K562 (cell line): Measurements from ENCODE around the gene NACC1. TPM values are rescaled to one million over a fixed set of nuclear protein-coding genes. Genes with fewer than 3 reads are reported as not detected.
A peak's percentile ranks its signal among the peaks of the same experiment; 100 is the strongest.

Experiments
- ATAC-seq: fragments of 200-7000 bp; cut with Tn5 transposase; 3 replicates; pipeline ENCODE4 v1.9.1; 2020; ENCODE audit warnings: moderate library complexity
- BruUV-seq: library from RNA; stranded (reverse); fragments of 400-500 nt; replicated peaks from 2 replicates; lab custom pipeline; 2021; lab: Mats Ljungman, UMichigan
- CTCF ChIA-PET: fragments of 300-600 bp; formaldehyde crosslinking; extraction: SDS; loops from one replicate; lab custom pipeline; 2021; ENCODE audit warnings: low intra/inter-chr PET ratio; lab: Yijun Ruan, JAX
- POLR2A ChIA-PET: fragments of 300-600, 350-650 bp; sonication (Branson Sonifier 250); formaldehyde crosslinking; extraction: SDS; loops from one replicate; lab custom pipeline; 2021; ENCODE audit warnings: antibody characterized with exemption, inconsistent platforms; lab: Yijun Ruan, JAX
- DNase-seq, 4 experiments: peaks; one replicate each; pipeline versions ENCODE4 v3.0.0 to v3.0.0-alpha.2; 2011 to 2018; ENCODE audit warnings: low spot score in 3 of 4, mixed read lengths in 3 of 4; ENCODE audit errors: extremely low read depth in 1 of 4
- FAIRE-seq: peaks from 2 replicates; lab custom pipeline; 2011; peaks lifted over from hg19 to GRCh38; lab: Jason Lieb, UNC
- H2AFZ ChIP-seq: 2 replicates; pipeline ENCODE4 v1.6.0; 2011; ENCODE audit warnings: low read depth, low read length, control low read depth, inconsistent platforms
- H3K27ac ChIP-seq: fragments of 200-600 bp; 3 replicates; pipeline ENCODE4 v1.8.0; 2011; ENCODE audit warnings: low read depth, mild to moderate bottlenecking, control low read depth, inconsistent platforms, low read length, moderate library complexity, mixed read lengths; ENCODE audit errors: extremely low read depth
- H3K27me3 ChIP-seq, 2 experiments: fragments of 300-600 bp in 1 of 2; 2 replicates in 1 of 2; 3 replicates in 1 of 2; pipeline versions ENCODE4 v1.6.0 to v1.8.0; 2011; ENCODE audit warnings: inconsistent platforms in 2 of 2, low read length in 2 of 2, mild to moderate bottlenecking in 1 of 2, mixed read lengths in 1 of 2, moderate library complexity in 1 of 2; ENCODE audit not compliant: control insufficient read depth in 2 of 2, insufficient read depth in 2 of 2
- H3K36me3 ChIP-seq: fragments of 300-600 bp; 3 replicates; pipeline ENCODE4 v1.8.0; 2011; ENCODE audit warnings: mild to moderate bottlenecking, low read length, inconsistent platforms; ENCODE audit not compliant: control insufficient read depth, insufficient read depth
- H3K4me1 ChIP-seq, 2 experiments: fragments of 200-600 bp in 1 of 2; replicated peaks in 1 of 2; 2 replicates in 1 of 2; 3 replicates in 1 of 2; pipeline versions ENCODE4 v1.5.1 to v1.8.0; 2011; ENCODE audit warnings: inconsistent platforms in 2 of 2, low read length in 2 of 2, mild to moderate bottlenecking in 1 of 2, mixed read lengths in 1 of 2, moderate library complexity in 1 of 2; ENCODE audit not compliant: control insufficient read depth in 2 of 2, insufficient read depth in 2 of 2
- H3K4me2 ChIP-seq: 2 replicates; pipeline ENCODE4 v1.6.1; 2011; ENCODE audit warnings: low read length, control low read depth, inconsistent platforms, mixed read lengths; ENCODE audit not compliant: insufficient read depth
- H3K4me3 ChIP-seq: fragments of 200-600 bp; sonication (generic), shearing (Covaris generic); 2 replicates; pipeline ENCODE4 v1.5.1; 2016; ENCODE audit warnings: control low read depth, inconsistent platforms
- H3K79me2 ChIP-seq: fragments of 200-600 bp; 3 replicates; pipeline ENCODE4 v1.8.0; 2011; ENCODE audit warnings: low read length, inconsistent platforms; ENCODE audit not compliant: control insufficient read depth, insufficient read depth
- H3K9ac ChIP-seq, 2 experiments: 2 replicates each; pipeline versions ENCODE4 v1.6.0 to v1.6.1; 2011; ENCODE audit warnings: low read depth in 2 of 2, low read length in 2 of 2, control low read depth in 1 of 2, inconsistent platforms in 1 of 2, mild to moderate bottlenecking in 1 of 2, mixed read lengths in 1 of 2; ENCODE audit not compliant: insufficient read depth in 1 of 2
- H3K9me1 ChIP-seq: one replicate; pipeline ENCODE4 v1.6.0; 2011; ENCODE audit warnings: inconsistent platforms, mild to moderate bottlenecking, low read length, moderate library complexity; ENCODE audit not compliant: control insufficient read depth, insufficient read depth
- H3K9me3 ChIP-seq: replicated peaks from 2 replicates; pipeline ENCODE4 v1.5.1; 2011; ENCODE audit warnings: low read depth, low read length, inconsistent platforms; ENCODE audit not compliant: control insufficient read depth, insufficient read depth
- H4K20me1 ChIP-seq: replicated peaks from 2 replicates; pipeline ENCODE4 v1.6.1; 2011; ENCODE audit warnings: low read length, inconsistent platforms, mixed read lengths; ENCODE audit not compliant: control insufficient read depth, insufficient read depth
- CBX3 ChIP-seq, 2 experiments: IDR thresholded peaks; 1 replicate in 1 of 2; 2 replicates in 1 of 2; pipeline ENCODE4 v1.6.1; 2012; ENCODE audit warnings: inconsistent platforms in 2 of 2, low read length in 2 of 2, borderline replicate concordance in 1 of 2, control low read depth in 1 of 2
- KAT2B ChIP-seq: IDR thresholded peaks from one replicate; pipeline ENCODE4 v1.6.1; 2012; ENCODE audit warnings: low read depth, mild to moderate bottlenecking, control low read depth, inconsistent platforms, low read length, moderate library complexity
- NONO ChIP-seq, 2 experiments: fragments of 200-400 bp in 1 of 2; fragments of 450-650 bp in 1 of 2; formaldehyde crosslinking in 1 of 2; IDR thresholded peaks; 2 replicates each; pipeline ENCODE4 v1.6.1; 2017; ENCODE audit warnings: low read depth in 2 of 2, mild to moderate bottlenecking in 2 of 2, moderate library complexity in 2 of 2, low read length in 1 of 2
- RBM22 ChIP-seq: fragments of 200-400 bp; formaldehyde crosslinking; IDR thresholded peaks from 2 replicates; pipeline ENCODE4 v1.6.1; 2018; ENCODE audit warnings: low read length, low read depth; ENCODE audit not compliant: poor library complexity, severe bottlenecking
- SIN3A ChIP-seq, 2 experiments: fragments of 150-350 bp in 1 of 2; IDR thresholded peaks; 2 replicates each; pipeline ENCODE4 v1.6.1; 2011 to 2016; ENCODE audit warnings: borderline replicate concordance in 2 of 2, low read depth in 2 of 2, low read length in 2 of 2, mild to moderate bottlenecking in 2 of 2, moderate library complexity in 2 of 2; ENCODE audit not compliant: control insufficient read depth in 1 of 2
- TAF15 ChIP-seq: fragments of 200-400 bp; formaldehyde crosslinking; IDR thresholded peaks from 2 replicates; pipeline ENCODE4 v1.6.1; 2017; ENCODE audit warnings: mild to moderate bottlenecking, low read depth, low read length, moderate library complexity
- WGBS: fragments of 100-300 bp; shearing (Covaris generic); methylation state at CpG from one replicate; pipeline ENCODE4 v1.1.6; 2016; ENCODE audit warnings: low coverage, mixed read lengths; ENCODE audit not compliant: insufficient coverage; ENCODE audit errors: missing lambda C conversion rate; 5-methylcytosine and 5-hydroxymethylcytosine counted together
- in situ Hi-C: fragments of 300-500 bp; cut with MboI; formaldehyde crosslinking; loops from 4 replicates; pipeline ENCODE4 v1.15.0; 2018; ENCODE audit warnings: inconsistent platforms, mixed read lengths
- intact Hi-C: fragments of 100-400 bp; cut with micrococcal nuclease; formaldehyde crosslinking; loops from 2 replicates; pipeline ENCODE4 v1.14.2; 2022
- polyA plus RNA-seq, 8 experiments: library from polyadenylated mRNA; depleted of rRNA in 4 of 8; stranded (reverse) in 5 of 8; unstranded in 3 of 8; fragments of >200 nt; fragmentation: Nextera tagmentation in 2 of 8; fragmentation: Illumina TruSeq in 1 of 8; extraction: Ambion mirVana in 2 of 8; extraction: Trizol in 1 of 8; gene quantifications; 2 replicates each; pipeline versions ENCODE4 v1.2.1 to v1.2.3, GENCODE V29; 2011 to 2014; ENCODE audit warnings: inconsistent platforms in 1 of 8, missing spikeins in 1 of 8
- total RNA-seq, 7 experiments: library from RNA; depleted of rRNA in 6 of 7; stranded (reverse); fragments of >200 nt in 6 of 7; fragmentation: Illumina TruSeq in 2 of 7; extraction: Trizol in 2 of 7; gene quantifications; 2 replicates each; pipeline versions ENCODE4 v1.2.1 to v1.2.3, GENCODE V29; 2011 to 2021; ENCODE audit warnings: low replicate concordance in 1 of 7
- TF ChIP-seq, protein P1 (sequence below): fragments of 450-650 bp; formaldehyde crosslinking; IDR thresholded peaks from 2 replicates; pipeline ENCODE4 v1.4.0; 2020; ENCODE audit warnings: mild to moderate bottlenecking, moderate library complexity
- TF ChIP-seq, protein P2 (sequence below), 3 experiments: IDR thresholded peaks in 2 of 3; conservative IDR thresholded peaks in 1 of 3; 2 replicates each; pipeline ENCODE4 v1.5.1; 2011 to 2012; ENCODE audit warnings: low read length in 3 of 3, mild to moderate bottlenecking in 3 of 3, control low read depth in 2 of 3, improper control_type of control experiment in 1 of 3, inconsistent platforms in 1 of 3, low read depth in 1 of 3, mixed read lengths in 1 of 3, moderate library complexity in 1 of 3; ENCODE audit not compliant: insufficient read depth in 2 of 3

Gene NACC1
- total and polyA plus RNA-seq, 9 of the 15 experiments (the other 6 are each of a cell fraction or from before 2014, with no cell fraction given): 0.04 to 96.6 (median 25.8) TPM

DNA sequence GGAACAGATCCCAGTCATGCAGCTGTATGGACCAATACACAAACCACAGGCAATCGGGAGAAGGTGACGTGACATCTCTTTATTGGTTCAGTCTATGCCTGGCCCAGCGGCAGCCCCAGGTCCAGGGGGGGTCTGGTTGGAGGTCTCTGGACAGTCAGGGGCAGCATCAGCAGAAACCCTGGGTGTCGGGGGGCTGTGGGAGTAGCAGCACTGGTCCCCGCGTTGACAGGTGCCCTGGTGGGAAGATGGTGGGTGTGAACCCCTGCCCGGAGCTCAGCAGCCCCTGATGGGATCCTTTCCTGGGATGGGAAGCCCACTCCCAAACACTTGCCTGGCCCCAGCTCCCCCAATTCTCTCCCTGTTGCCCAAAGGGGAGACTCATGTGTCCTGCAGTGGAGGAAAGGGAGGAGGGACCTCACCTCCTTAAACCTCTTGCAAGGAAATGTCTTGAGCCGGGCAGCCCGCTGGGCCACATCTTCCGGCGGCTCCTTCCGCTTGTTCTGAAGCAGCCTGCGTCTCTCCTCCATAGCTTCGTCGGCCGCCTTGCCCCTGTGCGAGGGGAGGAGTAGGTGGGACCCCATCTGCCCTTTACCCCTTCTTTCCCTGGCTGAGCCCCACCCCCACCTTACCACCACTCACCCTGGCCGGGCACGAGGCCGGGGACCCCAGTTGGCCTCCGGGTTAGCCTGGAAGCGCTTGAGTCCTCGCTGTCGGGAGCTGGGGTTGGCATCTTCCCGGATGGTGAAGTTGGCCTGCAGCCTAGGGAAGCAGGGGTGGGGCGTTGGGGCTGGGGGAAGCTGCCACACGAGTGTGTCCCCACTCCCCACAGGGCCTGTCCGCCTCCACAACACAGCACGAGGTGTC, 13.0 kb upstream of the NACC1 start:
- in situ Hi-C loops: no loop called here
- POLR2A ChIA-PET: interaction anchor here (0.6 to 2.1 kb wide), 8 partner anchors 9 to 1753 kb away, joined by 3 to 10 read pairs (median 4); no protein-coding TSS in a partner anchor
- WGBS: 86% methylated on average over 19 of the region's 29 CpGs
- CTCF ChIA-PET: interaction anchor here (1.3 kb wide), 1 partner anchor 127 kb away, joined by 4 read pairs; no protein-coding TSS in a partner anchor
- Histone ChIP-seq H3K9ac (peak overlapping the region; percentile 43 to 78; a peak in 3 of 4 replicates), H3K27ac (peak overlapping the region; percentile 98), H3K4me2 (peak overlapping the region; percentile 36; the same call in 1 of the 2 replicates), H3K9me1 (no peaks in the 10 kb centered on the region), H3K27me3 (no peaks in the 10 kb centered on the region), H3K36me3 (peaks cover 55% of the 10 kb centered on the region), H3K4me3 (no peak overlapping the region), H3K79me2 (peaks cover 37% of the 10 kb centered on the region), H2AFZ (0 out of 2 replicates have a peak overlapping the region, but pooled peaks have one; percentile 81), H3K9me3 (no peaks in the 10 kb centered on the region), H3K4me1 (peaks cover 16 to 48% of the 10 kb centered on the region in 2 experiments), H4K20me1 (no peaks in the 10 kb centered on the region)
- DNase-seq: no peak
- TF ChIP-seq, protein P1, sequence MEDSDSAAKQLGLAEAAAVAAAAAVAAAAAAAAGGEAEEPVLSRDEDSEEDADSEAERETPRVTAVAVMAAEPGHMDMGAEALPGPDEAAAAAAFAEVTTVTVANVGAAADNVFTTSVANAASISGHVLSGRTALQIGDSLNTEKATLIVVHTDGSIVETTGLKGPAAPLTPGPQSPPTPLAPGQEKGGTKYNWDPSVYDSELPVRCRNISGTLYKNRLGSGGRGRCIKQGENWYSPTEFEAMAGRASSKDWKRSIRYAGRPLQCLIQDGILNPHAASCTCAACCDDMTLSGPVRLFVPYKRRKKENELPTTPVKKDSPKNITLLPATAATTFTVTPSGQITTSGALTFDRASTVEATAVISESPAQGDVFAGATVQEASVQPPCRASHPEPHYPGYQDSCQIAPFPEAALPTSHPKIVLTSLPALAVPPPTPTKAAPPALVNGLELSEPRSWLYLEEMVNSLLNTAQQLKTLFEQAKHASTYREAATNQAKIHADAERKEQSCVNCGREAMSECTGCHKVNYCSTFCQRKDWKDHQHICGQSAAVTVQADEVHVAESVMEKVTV (CRISPR knock-in tag): no peak
- TF ChIP-seq KAT2B: no peak
- no peak for TF ChIP-seq TAF15
- TF ChIP-seq NONO (IDR thresholded peaks at IDR 0.05; ENCODE audit: low read depth in 2 of 2, low read length in 1 of 2): no peak
- TF ChIP-seq SIN3A (IDR thresholded peaks at IDR 0.05; ENCODE audit: borderline replicate concordance in 2 of 2, control insufficient read depth in 1 of 2, low read depth in 2 of 2, low read length in 2 of 2): no peak
- TF ChIP-seq RBM22: no peak
- no peak for TF ChIP-seq CBX3 (IDR thresholded peaks at IDR 0.05; ENCODE audit: borderline replicate concordance in 1 of 2, low read length in 2 of 2)
- TF ChIP-seq, protein P2, sequence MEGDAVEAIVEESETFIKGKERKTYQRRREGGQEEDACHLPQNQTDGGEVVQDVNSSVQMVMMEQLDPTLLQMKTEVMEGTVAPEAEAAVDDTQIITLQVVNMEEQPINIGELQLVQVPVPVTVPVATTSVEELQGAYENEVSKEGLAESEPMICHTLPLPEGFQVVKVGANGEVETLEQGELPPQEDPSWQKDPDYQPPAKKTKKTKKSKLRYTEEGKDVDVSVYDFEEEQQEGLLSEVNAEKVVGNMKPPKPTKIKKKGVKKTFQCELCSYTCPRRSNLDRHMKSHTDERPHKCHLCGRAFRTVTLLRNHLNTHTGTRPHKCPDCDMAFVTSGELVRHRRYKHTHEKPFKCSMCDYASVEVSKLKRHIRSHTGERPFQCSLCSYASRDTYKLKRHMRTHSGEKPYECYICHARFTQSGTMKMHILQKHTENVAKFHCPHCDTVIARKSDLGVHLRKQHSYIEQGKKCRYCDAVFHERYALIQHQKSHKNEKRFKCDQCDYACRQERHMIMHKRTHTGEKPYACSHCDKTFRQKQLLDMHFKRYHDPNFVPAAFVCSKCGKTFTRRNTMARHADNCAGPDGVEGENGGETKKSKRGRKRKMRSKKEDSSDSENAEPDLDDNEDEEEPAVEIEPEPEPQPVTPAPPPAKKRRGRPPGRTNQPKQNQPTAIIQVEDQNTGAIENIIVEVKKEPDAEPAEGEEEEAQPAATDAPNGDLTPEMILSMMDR (IDR thresholded peaks at IDR 0.05 in 2 of 3, conservative IDR thresholded peaks at IDR 0.05 in 1 of 3; ENCODE audit: insufficient read depth in 2 of 3, low read depth in 1 of 3, low read length in 3 of 3): peak in 1 of 3 experiments; percentile 32; a peak in 1 of 6 replicates
- FAIRE-seq: no peak
- intact Hi-C loops: loop anchor here (10.0 kb wide), 1 partner anchor 130 kb away; no protein-coding TSS in a partner anchor
- no peak for ATAC-seq
- BruUV-seq: no TSS peak
